ENCODE results near the gene ULK3.

ULK3 gene

DNA sequence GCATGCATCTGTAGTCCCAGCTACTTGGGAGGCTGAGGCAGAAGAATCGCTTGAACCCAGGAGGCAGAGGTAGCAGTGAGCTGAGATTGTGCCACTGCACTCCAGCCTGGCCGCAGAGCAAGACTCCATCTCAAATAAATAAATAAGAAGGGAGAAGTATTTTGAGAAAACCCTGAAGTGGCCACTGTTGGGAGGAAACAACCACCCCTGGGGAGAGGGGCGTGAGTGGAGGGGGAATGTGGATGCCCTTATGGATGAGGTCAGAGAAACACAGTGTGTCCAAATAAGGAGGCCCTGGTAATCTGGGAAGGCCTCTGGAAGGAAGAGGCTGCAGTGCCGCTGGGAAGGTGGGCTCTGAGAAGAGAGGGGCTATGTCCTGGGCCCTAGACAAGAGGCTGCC is 20.7 kb downstream of the ULK3 start:
- DNase-seq (ENCODE audit: low spot score): no peak

DNA sequence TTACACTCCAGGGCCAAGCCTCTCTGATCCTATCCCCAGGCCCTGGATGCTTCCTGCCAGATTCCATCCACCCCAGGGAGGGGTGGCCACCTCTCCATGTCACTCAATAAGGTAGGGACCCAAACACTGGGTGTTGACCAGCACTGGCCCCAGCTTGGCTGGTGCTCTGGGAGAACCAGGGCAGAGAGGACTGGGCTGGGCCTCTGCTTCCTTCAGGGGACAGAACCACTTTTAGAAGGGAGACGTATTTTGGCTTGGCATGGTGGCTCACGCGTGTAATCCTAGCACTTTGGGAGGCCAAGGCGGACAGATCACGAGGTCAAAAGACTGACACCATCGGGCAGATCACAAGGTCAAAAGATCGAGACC is 21.2 kb downstream of the ULK3 start:
- DNase-seq (ENCODE audit: low spot score): no peak

DNA sequence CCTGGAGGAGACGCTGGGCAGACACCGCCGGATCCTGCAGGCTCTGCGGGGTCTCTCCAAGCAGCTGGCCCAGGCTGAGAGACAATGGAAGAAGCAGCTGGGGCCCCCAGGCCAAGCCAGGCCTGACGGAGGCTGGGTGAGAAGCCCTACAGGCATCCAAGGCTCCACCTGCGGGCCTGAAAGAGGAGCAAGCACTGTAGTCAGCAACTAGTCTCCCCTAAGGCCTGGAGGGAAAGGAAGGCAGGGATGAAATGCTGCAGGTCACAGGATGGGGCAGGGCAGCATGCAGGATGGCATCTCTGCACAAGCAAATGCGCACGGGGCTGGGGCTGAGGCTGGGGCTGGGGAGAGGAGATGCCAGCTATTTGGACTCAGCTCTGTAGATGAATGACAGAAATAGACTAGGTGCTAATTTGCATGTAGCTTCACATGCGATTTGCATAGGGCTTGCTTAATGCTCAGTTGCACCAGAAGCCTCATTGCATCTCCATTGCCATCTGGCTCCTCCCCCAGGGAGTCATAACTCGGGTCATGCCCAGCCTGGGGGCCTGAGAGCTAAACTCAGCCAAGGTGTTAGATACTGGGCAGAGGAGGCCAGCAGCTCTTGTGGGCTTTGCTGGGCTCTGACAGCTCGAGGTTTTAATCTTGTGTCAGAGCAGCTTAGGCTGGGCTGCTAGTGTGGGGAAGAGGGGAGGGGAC is 21.7 kb downstream of the ULK3 start:
- peak; percentile 70 for DNase-seq (ENCODE audit: low spot score)

DNA sequence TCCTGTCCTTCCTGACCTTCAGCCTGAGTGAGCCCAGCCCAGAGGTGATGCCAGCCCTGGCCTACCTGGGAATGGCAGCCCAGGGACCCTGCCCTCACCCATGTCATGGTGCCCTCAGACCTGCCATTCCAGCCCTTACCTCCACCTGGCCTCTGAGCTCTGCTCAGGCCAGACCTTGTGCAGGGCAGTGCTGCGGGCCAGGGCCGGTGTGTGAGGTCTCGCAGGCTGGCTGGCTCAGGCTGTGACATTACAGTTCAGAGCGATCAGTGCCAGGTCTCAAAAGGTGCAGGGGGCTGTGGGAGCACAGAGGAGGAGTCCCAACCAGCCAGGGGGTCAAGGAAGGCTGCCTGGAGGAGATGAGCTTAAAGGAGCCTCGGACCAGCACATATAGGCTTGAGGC is 22.9 kb downstream of the ULK3 start:
- DNase-seq (ENCODE audit: low spot score): no peak

DNA sequence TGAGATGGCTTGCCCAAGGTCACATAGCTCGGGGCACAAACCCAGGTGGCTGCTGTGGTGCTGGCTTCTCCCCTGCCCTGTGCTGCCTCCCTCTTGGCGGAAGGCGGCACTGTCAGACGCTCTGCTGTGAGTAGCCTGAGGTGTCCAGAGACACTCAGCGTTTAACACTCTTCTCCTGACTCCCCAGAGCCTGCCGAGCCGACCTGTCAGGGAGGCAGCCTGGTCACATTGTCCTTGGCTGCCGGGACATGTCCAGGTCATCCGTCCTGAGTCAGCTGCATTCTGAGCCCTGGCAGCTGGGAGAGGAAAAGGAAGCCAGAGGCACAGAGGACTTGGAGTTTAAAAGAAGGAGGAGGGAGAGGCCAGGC is 25.6 kb downstream of the ULK3 start:
- peak; percentile 59 for DNase-seq (ENCODE audit: low spot score)

DNA sequence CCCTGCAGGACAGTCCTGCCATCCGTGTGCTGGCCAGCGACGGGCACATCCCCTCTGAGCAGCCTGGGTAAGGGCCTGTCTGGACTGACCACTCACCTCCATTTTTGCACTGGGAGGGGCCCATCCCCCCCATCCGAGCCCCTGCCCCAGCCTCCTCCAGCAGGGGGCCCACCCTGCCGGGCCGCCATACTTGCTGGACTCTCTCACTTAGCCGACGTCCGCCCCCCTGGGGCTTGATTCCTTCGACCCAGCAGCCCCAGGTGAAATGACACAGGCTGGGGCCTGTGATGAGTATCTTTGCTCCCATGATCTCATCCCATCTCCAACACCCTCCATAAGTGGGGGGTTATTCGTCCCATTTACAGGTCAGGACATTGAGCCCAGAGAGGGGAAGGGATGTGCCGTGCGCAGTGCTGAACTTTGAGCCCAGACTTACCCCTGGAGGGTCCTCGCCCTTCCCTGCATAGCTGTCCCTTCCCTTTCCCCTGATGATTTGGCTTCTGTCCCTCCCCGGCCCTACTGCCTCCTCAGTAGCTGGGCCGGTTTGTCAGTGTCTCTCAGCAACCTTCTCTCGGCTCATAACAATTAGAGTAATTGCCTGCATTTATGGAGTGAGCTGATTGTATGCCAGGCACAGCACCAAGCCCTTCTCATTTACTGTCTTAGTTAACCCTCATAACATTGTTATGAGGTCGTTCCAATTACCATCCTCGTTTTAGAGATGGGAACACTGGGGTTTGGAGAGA is 26.2 kb downstream of the ULK3 start:
- no peak for DNase-seq (ENCODE audit: low spot score)

DNA sequence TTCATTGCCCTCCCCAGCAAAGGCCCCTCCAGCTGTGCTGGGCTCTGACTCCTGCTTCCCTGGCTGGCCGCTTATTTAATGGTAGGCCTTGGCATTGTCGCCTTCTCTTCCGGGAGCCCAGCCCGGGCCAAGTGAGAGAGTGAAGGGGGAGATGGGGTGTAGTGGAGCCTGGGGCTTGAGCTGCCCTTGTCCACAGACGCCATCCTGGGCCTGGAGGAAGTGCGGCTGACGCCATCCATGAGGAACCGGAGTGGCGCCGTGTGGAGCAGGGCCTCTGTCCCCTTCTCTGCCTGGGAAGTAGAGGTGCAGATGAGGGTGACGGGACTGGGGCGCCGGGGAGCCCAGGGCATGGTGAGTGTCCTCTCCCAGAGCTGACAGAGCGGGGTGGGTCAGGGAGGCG is 27.0 kb downstream of the ULK3 start:
- DNase-seq (ENCODE audit: low spot score): no peak

DNA sequence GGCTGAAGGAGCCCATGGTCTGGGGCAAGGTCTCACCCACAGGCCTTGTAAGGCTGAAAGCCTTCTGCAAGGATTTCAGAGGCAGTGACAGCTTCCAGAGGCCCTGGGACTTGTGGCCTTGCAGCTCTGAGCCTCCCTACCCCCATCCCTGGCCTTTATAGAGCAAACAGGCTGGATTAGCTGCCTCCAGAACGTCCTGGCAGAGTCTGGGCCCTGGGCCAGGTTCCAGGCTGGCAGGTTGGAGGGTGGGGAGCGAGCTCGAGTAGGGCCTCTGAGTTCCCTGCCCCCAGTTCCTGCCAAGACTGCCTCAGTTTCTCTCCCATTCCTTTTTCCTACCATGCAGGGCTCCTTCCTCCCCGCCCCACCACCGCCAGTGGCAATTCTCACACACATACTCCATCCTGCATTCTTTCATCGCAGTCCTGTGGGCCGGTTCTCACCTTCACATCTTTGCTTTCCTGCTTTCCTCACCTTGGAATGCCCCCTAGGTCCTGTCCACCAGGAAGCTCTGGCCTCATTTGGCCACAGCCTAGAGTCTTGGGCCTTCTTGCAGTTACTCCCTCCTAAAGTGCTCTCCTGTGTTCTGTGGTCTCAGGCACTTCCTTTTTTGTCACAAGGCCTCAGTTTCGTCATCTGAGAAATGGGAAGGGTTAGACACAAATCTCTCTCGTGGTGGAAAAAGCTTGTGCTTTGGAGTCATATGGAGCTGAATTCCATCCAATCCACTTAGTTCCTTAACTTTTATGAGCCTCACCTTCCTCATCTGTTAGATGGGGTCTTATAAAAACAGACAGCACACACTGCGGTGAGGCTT is 27.6 kb downstream of the ULK3 start:
- no peak for DNase-seq (ENCODE audit: low spot score)

DNA sequence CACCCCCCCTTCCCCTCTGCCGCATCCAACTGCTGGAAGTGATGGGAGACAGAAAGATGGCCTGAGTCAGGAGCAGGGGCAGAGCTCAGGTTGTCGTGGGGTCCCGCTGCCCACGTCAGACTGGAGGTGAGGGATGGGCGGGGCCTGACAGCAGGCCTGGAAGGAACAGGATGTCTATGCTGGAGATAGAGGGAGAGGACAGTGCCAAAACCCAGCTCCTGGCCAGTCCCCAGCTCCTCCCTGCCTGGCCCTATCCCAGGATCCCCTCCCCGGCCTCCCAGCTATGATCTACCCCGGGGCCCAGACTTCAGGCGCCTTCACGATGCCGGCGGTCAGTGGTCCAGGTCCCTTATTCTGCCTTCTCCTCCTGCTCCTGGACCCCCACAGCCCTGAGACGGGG is 30.4 kb downstream of the ULK3 start, which contains the start of gene LMAN1L:
LMAN1L (plus strand) TSS at position 303 of the 400 bp plus-strand sequence; CDS start at position 323, 20 bp downstream.
- no peak for DNase-seq (ENCODE audit: low spot score)

DNA sequence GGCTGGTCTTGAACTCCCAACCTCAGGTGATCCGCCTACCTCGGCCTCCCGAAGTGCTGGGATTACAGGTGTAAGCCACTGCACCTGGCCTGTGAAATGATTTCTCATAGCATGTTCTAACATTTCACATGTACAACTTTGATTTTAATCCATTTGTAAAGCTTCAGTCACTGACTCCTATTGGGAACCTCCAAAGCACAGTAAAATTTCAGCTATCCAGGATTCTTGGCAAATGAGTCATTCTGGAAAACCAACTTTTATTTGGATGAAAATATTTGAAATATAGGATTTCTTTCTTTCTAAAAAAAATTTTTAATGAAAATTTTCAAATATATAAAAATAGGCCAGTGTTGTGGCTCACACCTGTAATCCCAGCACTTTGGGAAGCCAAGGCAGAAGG is 33.0 kb downstream of the ULK3 start:
- no peak for DNase-seq (ENCODE audit: low spot score)

DNA sequence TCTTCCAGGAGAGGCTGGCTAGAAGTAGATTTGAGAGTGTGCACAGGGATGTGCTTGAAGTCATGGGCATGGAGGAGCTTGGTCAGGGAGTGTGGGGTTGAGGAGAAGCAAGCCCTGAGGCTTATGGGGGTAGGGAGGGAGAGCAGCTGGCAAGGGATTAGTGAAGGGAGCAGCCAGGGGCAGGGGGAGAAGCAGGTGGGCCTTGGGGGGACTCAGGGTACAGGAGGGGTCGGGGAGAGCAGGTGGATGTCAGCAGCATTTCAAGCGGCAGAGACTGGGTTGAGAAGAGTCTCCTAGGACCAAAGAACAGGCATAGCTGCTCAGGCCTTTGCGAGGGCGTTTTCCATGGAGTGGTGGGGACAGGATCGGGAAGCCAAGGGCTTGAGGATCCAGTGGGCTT is 33.7 kb downstream of the ULK3 start:
- DNase-seq (ENCODE audit: low spot score): no peak

DNA sequence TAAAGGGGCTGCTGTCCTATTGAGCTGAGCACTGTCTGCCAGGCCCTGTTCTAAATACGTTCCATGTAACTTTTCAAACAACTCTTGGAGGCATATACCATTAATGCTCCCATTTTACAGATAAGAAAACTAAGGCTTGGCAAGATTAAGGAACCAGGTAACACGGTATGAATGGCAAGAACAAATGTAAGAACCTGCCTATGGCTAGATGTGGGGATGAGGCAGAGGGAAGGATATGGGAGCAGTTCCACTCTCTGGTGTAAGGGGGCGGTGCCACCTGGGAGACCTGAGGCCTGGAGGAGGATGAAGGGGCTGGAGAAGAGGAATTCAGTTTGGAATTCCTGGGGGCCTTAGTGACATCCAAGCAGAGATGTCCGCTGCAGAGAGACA is 34.1 kb downstream of the ULK3 start:
- DNase-seq (ENCODE audit: low spot score): no peak

DNA sequence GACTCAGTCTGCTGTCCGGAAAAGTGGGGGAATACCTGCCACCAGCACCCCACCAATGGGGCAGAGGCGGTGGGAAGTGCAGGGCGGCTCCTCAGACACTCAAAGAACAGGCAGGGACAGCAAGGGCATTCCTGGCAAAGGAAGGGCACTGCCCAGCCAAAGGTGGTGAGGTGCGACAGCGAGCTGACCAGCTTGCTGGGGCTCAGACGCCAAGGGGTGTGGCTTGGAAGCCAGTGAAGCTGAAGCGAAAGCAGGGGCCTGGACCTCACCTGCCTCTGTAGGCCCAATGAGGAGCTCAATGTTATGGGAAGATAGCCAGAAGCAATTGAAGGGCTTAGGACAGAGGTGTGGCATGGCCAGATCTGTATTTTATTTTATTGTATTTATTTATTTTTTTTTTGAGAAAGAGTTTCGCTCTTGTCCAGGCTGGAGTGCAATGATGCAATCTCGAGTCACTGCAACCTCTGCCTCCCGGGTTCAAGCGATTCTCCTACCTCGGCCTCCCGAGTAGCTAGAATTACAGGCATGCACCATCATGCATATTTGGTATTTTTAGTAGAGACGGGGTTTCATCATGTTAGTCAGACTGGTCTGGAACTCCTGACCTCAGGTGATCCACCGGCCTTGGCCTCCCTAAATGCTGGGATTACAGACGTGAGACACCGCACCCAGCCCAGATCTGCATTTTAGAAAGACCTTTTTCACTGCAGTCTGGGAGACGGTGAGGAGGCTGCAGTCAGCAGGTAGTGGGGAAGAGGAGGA is 34.7 kb downstream of the ULK3 start:
- DNase-seq (ENCODE audit: low spot score): no peak

DNA sequence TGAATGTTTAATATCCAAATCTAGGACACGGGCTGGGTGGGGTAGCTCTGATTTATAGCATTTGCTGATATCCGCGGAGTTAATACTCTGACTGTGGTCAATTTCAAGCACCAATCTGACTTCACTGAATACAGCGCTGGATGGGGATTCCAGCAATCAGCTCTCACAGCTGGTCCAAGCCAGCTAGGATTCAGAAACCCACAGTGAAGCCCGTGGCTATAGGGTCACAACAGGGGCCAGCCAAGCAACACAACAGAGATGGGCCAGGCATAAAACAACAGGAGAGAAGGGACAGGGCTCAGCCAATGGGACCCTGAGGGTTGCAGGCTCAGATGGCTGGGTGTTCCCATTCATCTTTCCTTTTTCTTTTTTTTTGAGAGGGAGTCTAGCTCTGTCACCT is 35.7 kb downstream of the ULK3 start:
- no peak for DNase-seq (ENCODE audit: low spot score)

DNA sequence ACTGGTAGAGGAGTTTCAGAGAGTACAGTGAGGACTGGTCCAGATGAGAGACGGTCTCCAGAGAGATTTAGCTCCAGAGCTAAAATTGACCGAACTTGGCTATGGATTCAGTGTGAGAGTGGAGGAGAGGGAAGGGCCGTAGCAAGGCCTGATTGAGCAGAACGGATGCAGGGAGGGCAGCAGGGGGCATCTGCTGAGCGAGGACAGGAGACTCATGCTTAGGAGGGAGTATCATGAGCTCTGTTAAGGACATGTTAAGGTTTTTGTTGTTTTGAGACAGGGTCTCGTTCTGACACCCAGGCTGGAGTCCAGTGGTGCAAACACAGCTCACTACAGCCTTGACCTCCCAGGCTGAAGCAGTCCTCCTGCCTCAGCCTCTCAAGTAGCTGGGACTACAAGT is 38.0 kb downstream of the ULK3 start:
- DNase-seq (ENCODE audit: low spot score): no peak

DNA sequence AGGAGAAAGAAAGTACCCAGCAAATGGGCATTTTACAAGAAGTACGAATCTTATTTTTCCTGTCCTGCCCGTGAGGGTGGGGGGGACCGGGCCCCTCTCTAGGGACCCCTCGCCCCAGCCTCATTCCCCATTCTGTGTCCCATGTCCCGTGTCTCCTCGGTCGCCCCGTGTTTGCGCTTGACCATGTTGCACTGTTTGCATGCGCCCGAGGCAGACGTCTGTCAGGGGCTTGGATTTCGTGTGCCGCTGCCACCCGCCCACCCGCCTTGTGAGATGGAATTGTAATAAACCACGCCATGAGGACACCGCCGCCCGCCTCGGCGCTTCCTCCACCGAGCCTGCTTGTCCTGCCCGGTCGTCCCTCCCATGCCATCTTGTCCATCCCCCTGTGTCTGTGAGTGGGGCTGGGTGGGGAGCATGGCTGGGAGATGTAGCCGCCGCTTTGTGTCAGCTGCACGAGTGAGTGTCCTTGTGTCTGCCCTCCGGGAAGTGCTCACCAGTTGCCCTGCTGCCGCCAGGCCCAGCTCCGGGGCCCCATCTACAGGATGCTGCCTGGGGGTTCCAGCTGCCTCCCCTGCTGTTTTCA is 40.0 kb downstream of the ULK3 start:
- DNase-seq (ENCODE audit: low spot score): no peak

DNA sequence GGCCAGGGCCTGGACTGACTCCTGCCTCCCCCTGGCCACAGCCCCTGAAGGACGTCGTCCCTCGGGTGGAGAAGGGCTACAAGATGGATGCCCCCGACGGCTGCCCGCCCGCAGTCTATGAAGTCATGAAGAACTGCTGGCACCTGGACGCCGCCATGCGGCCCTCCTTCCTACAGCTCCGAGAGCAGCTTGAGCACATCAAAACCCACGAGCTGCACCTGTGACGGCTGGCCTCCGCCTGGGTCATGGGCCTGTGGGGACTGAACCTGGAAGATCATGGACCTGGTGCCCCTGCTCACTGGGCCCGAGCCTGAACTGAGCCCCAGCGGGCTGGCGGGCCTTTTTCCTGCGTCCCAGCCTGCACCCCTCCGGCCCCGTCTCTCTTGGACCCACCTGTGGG is 40.7 kb downstream of the ULK3 start:
- no peak for DNase-seq (ENCODE audit: low spot score)

DNA sequence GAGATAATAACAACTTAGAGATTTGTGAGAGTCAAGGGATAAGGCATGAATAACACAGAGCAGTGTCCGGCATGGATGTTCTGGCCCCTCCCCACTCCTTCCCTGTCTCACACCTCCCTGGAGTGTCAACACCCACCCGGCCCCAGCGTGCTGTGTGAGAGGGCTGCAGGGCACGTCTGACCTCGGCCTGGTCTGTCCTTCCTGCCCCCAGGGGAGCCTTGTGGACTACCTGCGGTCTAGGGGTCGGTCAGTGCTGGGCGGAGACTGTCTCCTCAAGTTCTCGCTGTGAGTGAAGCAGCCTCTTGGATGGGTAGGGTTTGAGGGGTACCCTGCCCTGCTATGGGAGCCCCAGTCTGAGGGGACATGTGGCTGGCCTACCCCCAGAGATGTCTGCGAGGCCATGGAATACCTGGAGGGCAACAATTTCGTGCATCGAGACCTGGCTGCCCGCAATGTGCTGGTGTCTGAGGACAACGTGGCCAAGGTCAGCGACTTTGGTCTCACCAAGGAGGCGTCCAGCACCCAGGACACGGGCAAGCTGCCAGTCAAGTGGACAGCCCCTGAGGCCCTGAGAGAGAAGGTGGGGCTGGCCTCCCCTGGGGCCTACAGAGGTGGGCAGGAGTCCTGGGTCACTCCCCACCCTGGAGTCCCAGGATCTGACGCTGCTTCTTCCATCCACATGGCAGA is 41.5 kb downstream of the ULK3 start:
- no peak for DNase-seq (ENCODE audit: low spot score)

DNA sequence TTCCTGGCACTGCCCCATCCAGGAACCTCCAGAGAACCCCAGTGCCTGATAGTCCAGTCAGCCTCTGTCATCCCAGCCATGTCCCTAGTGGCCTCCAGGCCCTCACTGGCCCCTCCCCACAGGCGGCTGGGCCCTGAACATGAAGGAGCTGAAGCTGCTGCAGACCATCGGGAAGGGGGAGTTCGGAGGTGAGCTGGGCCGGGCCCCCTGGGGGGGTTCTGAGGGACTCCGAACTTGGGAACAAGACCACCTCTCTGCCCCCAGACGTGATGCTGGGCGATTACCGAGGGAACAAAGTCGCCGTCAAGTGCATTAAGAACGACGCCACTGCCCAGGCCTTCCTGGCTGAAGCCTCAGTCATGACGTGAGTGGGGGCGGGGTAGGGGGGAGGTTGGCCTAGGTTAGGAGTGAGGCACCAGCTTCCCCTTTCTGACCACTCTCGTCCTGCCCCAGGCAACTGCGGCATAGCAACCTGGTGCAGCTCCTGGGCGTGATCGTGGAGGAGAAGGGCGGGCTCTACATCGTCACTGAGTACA is 42.3 kb downstream of the ULK3 start:
- no peak for DNase-seq (ENCODE audit: low spot score)

DNA sequence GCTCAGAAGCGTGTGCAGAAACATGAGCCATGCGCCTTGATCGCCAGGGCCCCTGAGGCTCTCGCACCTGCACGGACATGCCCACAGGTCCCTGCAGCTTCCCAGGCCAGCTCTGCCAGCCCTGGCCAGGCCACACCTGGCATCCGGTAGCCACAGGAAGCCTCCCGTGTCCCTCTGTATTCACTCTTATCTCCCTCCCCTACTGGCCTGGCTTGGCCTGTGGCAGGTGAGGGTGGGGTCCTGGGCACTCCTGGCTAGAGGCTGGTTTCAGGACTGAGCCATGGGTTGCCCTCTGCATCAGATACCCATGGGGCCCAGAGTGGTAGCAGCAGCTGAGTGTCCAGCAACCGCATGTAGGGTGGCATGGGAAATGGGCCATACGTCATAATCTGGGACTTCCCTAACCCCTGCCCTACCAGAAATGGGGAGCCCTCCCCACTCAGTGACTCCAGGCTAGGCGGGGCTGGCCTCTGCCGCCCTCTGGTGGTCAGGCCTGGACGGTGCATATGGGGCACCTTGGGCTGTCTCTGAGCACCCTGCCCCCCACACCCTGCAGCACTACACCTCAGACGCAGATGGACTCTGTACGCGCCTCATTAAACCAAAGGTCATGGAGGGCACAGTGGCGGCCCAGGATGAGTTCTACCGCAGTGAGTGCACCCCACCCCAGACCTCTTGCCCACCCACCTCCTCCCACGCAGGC is 42.9 kb downstream of the ULK3 start:
- peak; percentile 83 for DNase-seq (ENCODE audit: low spot score)
